Daoy (cell line): ENCODE data around the gene SLC26A1. TPM values are rescaled to one million over a fixed set of nuclear protein-coding genes. Genes with fewer than 3 reads are reported as not detected.

ENCODE experiments used
- DNase-seq: peaks from one replicate; pipeline ENCODE4 v3.0.0-alpha.2; 2015; ENCODE audit warnings: low read depth
- total RNA-seq: library from RNA; depleted of rRNA; stranded (reverse); fragments of >200 nt; shearing (Covaris generic); gene quantifications from 2 replicates; pipeline ENCODE4 v1.2.3, GENCODE V29; 2014

The SLC26A1 gene
- total RNA-seq, 1 experiment from 2014 or later: 0.57 TPM

DNA sequence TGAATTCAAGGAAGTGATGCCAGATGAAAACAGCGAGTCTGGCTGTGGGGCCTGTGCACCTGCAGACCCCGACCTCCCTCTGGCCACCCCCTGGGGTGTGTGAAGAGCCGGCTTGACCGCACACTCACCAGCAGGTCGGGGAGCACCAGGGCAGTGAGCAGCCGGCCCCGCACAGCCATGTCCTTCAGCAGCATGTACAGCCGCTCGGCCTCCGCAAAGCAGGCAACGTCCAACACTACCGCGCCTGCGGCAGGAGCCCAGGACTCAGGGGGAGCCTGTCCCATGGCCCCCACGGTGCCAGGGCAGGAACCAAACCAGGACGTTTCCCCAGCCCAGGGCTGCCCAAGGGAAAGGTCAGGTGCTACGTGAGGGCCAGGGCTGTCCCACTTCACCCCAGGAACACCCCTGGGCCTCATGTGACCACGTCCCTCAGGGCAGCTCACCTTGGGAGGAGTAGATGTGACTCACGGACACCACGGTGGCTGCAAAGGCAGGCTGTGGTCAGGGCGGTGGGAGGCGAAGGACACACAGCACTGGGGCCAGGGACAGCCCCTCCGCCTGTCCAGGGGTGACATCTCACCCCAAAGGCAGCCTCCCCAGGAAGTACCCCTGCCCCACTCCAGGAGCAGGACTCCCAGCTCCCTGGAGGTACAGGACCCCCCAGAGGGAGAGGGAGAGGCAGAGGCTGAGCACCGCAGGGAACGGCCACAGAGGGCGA is 28.0 kb downstream of the SLC26A1 start:
- no peak for DNase-seq

DNA sequence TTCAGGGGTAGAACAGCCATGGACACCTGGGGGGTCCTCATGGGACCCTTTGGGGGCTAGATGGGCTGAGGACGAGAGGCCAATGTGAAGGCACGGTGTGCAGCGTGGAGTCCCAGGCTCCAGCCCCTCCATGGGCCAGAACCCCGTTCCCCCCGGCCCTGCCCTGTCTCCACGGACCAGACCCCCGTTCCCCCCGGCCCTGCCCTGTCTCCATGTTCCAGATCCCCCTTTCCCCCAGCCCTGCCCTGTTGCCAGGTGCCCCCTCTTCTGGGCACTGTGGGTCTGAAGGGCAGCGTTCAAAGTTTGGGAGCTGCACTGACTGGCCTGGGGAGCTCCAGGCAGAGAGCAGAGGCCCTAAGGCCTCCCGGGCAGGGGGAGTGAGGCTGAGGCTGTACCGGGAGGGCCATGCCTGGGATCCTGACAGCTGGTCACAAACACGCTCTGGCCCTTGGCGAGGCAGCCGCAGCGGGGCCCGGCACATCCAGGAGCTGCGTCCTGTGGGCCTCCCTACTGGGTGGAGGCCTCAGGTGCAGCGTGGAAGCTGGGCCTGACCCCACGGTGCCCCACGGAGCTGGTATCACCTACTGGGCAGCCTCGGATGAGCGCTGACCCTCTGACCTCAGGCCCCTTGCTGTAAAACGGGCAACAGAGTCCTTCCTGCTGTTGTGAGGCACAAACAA is 28.7 kb downstream of the SLC26A1 start:
- DNase-seq: no peak

DNA sequence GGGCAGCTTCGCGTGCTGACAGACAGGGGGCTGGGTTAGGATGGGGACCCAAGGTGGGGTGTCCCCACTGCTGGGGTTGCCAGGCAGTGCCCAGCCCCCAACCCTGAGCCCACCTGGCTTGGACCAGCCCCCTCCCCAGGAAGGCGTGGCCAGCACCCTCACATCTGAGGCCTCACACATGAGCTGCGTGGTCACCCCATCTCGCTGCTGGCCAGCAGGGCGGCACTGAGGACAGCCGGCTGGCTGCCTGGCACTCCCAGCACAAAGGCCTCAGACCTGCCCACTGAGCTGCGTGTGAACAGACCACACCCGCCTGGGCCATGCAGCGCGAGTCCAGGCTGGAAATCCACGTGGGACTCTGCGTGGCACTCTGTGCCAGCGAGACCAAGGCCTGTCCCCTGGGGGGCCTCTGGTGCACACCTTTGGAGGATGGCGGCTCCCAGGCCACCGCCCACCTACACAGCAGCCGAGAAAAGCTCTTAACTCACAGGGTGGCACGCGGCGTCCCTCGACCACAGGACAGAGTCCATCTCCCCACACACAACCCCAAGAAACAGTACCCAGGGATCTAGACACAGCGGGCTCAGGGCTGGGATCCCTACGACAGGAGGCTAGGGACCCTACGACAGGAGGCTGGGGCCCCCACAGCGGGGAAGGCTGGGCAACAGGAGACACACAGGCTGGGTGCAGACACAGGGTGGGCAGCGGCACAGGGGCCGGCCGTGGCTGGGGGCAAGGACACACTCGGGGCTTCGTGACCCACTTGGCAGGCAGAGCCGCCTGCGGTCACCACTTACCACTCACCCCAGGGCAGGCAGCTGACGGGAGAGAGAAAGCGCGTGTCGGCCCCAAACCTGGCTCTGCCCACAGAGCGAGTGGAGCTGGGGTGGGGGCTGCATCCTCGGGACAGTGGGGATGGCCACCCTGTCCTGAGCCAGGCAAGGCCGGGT is 29.7 kb downstream of the SLC26A1 start:
- no peak for DNase-seq

DNA sequence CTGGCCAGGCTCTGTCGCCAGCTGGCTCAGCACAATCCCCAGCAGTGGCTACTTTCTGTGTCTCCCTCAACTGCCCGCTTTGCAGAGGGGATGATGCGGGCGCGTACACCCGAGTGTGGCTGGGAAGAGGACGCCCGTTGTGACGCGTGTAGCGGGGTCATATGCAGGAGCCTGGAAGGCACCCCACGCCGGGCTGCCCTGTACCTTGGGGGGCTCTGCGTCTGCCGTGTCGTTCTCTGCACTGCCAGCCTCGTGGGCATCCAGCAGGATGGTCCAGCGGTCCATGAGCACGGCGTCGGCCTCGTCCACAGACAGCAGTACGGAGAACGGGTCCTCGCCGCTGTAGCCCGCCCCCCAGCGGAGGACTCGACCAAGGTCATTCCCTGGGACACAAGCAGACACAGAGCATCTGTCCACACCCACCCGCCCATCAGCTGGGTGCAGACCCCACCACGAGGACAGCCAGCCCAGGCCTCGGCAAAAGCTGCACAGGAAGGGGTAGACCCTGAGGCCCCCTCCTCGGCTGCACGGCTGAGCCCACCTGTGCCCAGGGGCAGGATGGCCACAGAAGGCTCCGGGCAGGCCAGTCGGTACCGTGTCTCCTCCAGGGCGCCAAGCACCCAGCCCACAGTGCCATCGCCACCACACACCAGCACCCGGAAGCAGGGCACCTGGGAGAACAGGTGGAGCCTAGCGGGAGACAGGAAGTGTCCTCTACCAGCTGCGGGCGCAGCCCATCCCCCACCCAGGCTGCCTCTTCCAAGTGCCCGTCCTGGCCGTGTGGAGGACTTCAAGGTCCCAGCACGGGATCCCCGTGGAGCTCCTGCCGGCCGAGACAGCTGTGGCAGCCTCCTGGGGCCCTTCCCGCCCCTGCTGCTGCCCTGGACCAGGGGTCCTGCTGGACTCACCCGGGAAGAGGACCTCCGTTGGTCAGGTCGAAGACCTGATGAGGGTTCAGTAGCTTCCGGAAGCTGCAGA is 30.7 kb downstream of the SLC26A1 start:
- DNase-seq: no peak

DNA sequence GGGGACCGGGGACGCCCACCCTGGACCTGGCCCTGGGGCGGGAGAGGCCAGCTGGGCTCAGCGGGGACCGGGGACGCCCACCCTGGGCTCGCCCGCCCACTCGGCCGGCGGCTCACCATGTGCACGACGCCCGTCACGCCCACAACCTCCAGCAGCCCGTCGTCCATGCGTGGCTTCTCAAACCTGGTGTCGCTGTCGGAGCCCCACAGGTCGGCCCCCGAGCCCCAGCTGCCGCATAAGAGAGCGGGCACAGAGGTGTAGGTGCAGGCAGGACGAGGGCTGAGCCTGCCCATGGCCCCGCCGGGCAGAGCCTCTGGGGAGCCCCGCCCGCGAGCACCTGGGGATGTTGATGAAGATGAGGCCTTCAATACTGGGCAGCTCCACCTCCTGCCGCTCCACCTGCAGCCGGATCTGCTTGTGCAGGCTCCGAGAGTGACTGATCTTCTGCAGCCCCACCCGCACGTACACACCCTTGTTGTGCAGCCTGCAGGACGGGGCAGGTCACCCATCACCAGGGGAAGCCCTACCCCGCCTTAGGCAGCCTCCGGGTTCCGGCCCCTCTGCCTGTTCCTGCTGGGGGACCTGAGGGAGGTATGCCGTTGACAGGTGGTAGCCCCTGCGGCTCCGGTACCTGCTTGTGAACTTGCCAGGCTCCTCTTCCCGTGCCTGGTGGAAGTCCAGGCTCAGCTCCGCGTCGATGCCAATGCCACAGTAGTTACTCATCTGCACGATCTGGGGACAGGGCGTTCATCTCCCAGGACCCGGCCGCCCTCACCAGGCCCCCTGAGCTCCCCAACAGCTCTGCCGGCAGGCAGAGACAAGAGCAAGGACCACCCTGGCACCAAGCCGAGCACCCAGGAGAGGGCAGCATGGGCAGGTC is 31.6 kb downstream of the SLC26A1 start:
- DNase-seq: no peak

DNA sequence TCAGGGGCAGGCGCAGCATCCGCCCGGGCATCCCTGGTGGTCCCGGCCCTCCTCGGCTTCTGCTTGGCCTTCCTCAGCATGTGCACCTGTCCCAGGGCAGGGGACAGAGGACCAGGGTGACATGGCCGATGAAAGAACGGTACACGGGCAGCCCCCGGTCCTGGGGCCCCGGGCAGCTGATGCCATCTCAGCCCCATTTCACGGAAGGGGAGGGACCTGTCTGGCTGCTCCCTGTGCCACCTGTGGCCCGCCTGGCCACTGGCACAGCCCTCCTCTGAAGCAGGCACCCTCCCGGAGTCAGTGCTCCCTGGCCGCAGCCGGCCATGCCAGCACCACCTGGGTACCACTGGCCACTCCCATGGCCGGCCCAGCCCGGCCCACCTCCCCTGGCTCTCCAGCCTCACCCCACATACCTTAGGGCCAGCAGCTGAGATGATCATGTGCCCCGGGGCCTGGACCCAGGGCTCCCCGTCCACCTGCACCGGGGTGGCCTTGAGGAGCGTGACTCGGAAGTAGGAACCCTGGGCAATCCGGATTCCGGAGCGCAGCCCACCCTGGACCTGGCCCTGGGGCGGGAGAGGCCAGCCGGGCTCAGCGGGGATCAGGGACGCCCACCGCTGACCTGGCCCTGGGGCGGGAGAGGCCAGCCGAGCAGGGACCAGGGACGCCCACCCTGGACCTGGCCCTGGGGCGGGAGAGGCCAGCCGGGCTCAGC is 32.4 kb downstream of the SLC26A1 start:
- no peak for DNase-seq

DNA sequence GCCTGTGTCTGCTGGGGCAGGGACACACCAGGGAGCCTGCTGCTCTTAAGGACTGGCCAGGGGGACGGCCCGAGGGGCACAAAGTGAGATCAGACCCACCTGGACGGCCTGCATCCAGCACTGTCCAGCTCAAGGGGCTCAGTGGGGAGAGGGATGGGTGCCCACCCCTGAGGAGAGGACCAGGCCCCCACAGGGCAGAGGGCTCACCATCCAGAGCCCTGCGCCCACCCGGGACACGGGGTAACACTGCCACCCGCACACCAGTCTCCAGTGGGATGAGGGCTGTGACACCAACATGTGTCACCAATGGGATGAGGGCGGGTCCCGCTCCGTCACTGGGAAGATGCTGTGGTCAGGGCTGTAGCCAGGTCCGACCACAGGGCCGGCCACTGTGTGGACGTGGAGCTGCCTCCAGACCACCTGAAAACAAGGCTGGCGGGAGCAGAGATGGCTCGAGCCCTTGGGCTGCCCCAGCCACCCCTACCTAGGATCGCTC is 33.0 kb downstream of the SLC26A1 start:
- DNase-seq: no peak

DNA sequence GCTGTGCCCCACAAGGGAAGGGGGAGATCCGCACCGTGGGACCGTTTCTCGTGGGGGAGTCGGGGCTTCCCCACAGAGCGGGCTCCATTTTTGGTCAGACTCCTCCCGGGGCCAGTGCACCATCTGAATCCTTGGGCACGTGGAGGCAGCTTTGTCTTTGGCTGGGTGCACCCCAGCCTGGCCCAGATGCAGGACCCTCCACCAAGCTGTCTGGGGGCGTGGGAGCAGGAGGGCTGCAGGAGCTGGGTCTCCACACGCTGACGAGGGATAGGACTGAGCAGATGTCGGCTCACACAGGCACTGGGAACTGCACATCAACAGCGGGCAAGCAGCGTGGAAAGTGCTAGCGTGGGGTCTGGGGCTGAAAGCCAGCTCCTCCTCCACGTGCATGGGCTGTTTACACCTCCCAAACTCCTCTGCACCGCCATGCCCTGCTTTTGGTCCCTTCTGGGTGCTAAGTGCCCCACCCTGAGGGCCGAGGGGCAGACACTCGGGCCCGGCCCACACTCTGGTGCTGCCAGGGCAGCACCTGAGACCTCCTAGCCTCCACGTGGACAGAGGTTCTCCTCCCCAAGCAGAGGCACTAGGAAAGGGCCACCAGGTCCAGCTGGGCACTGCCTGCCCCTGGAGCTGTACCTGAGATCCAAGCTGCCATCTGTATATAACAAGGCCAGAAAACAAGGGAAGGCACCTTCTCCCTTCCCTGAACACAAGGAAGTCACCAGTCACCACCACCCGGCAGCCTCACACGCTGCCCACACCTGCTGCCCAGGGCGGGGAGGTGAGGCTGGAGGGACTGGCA is 33.7 kb downstream of the SLC26A1 start:
- DNase-seq: no peak

DNA sequence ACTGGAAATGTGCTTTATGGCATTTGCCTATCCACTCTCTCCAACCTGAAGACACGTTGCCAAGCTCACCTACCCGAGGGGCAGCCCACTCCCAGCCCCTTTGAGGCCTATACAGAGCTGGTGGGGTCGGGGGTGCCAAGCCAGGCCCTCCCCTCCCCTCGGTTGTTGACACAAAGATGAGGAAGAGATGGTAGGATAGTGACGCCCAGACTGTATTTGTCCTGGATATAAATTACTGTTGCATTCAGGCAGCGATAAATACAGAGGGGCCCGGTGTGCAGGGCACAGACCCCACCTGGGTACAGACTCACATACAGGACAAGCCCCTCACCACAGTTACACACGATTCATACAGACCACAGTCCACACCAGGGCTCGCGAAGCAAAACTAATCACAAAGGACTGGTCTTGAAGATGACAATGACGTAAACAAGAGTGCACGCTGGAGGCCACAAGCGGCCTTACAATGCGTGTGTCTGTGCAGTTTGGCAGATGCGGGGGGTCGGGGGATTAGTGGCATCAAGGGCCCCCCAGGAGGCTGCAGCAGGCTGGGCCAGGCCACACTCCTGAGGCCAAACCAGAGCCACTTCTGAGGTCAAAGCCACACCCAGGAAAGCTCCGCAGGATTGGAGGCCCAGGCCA is 34.4 kb downstream of the SLC26A1 start:
- no peak for DNase-seq

DNA sequence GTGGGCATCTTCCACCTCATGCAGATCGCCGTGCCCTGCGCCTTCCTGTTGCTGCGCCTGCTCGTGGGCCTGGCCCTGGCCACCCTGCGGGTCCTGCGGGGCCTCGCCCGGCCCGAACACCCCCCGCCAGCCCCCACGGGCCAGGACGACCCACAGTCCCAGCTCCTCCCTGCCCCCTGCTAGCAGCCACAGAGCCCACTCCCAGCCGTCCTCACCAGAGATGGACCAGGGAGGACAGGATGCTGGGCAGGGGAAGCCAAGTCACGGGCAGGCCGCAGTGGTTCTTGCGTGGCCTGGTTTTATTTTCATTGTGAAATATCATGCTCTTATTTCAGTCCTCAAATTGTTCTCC is 34.9 kb downstream of the SLC26A1 start:
- no peak for DNase-seq

DNA sequence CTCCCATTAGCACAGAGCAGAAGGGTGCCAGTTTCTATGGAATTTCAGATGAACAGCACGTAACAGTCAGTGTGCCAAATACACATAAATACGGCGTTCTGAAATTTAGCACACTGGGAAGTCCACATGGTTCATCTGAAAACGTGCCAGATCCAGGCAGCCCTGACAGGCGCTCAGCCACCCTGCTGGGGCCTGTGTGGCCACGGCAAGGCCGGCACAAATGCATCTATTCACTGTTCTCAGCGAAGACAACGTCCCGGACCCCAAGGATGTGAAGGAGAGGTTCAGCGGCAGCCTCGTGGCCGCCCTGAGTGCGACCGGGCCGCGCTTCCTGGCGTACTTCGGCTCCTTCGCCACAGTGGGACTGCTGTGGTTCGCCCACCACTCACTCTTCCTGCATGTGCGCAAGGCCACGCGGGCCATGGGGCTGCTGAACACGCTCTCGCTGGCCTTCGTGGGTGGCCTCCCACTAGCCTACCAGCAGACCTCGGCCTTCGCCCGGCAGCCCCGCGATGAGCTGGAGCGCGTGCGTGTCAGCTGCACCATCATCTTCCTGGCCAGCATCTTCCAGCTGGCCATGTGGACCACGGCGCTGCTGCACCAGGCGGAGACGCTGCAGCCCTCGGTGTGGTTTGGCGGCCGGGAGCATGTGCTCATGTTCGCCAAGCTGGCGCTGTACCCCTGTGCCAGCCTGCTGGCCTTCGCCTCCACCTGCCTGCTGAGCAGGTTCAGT is 35.5 kb downstream of the SLC26A1 start:
- no peak for DNase-seq

DNA sequence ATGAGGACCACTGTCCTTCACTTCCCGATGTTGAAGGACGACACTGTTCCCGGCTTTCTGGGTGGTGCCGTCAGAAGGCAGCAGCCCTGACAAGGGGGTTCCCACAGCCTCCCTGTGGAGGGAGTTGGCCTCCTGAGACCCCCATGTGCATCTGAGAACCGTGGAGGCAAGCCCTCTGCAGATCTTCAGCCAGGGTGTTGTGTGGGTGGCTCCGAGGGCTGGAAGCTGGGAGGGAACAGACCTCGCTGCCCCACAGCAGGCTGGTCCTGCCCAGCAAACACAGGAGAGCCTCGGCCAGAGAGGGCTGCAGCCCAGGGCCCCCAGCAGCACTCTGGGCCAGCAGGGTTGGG is 36.0 kb downstream of the SLC26A1 start:
- peak; percentile 1 for DNase-seq

DNA sequence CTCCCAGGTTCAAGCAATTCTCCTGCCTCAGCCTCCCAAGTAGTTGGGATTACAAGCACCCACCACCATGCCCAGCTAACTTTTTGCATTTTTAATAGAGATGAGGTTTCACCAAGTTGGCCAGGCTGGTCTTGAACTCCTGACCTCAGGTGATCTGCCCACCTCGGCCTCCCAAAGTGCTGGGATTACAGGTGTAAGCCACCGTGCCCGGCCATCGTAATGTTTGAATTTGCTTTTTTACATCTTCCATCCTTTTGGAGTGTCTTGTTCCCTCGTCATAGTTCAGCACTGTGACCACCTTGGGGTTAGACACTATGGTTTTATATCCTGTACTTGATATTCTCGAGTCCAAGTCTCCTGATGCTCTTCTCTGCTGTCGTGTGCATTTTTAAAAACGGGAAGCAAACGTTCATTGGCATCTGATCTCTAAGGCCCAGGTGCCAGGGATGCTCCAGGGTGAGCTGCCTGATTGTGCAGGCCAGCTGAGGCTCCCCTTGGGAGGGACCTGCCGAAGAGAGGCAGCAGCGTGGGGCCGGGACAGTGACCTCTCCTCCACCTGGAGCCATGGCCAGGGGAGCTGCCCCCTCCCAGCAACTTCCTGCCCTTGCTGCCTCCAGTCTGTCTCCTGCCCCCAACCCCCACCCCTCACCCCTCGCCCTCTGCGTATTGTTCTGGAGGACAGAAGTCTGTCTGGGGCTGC is 36.5 kb downstream of the SLC26A1 start:
- no peak for DNase-seq

DNA sequence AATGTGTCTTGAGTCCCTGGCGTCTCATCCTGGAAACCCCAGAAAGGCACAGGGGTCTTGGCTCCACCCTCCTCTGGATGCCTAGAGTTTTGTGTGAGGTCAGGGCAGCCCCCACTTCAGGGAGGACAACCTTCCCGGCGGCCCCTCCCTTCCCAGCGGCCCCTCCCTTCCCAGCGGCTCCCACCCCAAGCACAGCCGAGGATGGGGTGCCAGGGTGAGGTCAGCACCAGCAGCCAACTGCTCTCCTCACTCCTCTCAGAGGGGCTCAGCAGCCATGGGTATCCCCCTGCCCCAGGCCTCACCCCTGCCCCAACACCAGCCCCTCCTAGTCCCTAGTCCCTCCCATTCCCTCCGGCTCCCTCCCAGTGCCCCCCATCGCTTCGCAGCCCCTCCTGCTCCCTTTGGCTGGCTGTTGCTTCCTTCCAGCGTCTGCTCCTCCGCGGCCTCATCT is 37.2 kb downstream of the SLC26A1 start:
- peak; percentile 1 for DNase-seq

DNA sequence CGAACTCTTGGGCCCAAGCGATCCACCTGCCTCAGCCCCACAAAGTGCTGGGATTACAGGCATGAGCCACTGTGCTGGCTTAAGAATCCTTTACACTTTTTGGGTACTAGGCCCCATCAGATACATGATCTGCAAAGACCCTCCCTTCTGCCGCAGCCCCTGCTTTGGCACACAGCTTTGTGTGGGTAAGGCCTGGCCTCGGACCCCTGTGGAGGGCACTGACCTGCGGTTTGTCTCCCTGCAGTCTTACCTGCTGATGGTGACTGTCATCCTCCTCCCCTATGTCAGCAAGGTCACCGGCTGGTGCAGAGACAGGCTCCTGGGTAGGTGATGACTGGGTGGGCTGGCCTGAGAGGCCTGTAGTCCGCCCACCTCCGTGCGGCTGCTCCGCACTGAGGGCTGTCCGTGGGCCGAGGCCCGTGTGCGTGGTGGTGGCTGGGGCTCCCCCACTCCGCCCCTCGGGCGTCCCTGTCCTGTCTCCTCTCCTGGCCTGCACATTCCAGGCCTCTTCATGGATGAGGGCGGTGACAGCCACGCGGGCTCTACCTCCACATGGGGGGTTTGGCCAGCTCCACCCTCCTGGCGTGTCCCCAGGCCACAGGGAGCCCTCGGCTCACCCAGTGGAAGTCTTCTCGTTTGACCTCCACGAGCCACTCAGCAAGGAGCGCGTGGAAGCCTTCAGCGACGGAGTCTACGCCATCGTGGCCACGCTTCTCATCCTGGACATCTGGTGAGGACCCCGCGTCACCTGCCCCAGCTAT is 37.9 kb downstream of the SLC26A1 start:
- DNase-seq: peak; percentile 2
